Raji (cell line): ENCODE data around the gene PKM.

Experiments
- POLR2A ChIP-seq: IDR thresholded peaks from 2 replicates; pipeline ENCODE4 v1.6.1; 2011; ENCODE audit warnings: low read depth, low read length, control low read depth; ENCODE audit not compliant: insufficient read depth

The PKM gene

DNA sequence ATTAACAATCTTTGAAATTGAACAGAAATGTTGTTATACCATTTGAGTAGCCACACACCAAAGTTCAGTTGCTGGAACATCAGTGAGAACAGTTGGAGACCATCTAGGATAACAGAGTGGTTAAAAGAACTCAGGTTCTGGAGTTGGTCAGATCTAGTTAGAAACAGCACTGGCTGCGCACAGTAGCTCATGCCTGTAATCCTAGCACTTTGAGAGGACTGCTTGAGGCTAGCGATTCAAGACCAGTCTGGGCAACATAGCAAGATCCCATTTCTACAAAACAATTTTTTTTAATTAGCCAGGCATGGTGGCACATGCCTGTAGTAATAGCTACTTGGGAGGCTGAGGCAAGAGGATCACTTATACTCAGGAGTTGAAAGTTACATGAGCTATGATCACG, 7.6 kb upstream of the PKM start:
- no peak for TF ChIP-seq POLR2A

GRCh38 chr15:72237853-72238224, 6.8 kb upstream of the PKM start:
- TF ChIP-seq POLR2A: no peak

- TF ChIP-seq POLR2A: no peak
Observed at GRCh38 chr15:72237029-72237852, 6.3 kb upstream of the PKM start.

DNA sequence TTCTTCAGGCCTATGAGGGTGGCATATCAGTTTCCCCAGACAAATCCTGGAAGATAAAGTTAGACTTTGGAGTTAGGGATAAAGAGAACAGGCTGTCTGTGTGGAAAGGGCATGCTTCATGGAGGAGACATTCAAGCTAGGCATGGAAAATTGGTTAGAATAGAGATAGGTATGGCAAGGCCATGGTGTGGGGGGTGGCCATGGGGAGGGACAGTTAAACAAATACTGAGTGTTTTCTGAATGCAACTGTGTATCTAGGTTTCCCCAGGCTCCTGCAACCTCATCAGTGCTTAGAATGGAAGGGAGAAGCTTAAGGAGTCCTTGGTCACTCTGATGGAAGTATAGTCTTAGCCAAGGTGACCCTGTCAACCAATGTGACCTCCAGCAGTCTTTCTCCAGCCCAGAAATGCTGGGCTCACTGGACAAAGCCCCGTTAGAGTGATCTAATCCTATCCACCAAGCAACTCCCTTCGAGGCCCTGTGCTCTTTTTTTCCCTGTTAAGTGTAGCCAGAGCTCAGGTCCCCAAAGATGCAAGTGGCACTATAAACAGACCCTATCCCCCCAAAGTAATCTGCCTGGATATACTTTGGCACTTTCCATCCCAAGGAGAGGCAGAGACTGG, 5.5 kb upstream of the PKM start:
- TF ChIP-seq POLR2A: no peak

GRCh38 chr15:72235298-72235697, 4.3 kb upstream of the PKM start:
- no peak for TF ChIP-seq POLR2A

GRCh38 chr15:72233769-72234168, 2.8 kb upstream of the PKM start:
- no peak for TF ChIP-seq POLR2A

- no peak for TF ChIP-seq POLR2A
Observed at GRCh38 chr15:72231833-72232478, 966 bp upstream of the PKM start.

DNA sequence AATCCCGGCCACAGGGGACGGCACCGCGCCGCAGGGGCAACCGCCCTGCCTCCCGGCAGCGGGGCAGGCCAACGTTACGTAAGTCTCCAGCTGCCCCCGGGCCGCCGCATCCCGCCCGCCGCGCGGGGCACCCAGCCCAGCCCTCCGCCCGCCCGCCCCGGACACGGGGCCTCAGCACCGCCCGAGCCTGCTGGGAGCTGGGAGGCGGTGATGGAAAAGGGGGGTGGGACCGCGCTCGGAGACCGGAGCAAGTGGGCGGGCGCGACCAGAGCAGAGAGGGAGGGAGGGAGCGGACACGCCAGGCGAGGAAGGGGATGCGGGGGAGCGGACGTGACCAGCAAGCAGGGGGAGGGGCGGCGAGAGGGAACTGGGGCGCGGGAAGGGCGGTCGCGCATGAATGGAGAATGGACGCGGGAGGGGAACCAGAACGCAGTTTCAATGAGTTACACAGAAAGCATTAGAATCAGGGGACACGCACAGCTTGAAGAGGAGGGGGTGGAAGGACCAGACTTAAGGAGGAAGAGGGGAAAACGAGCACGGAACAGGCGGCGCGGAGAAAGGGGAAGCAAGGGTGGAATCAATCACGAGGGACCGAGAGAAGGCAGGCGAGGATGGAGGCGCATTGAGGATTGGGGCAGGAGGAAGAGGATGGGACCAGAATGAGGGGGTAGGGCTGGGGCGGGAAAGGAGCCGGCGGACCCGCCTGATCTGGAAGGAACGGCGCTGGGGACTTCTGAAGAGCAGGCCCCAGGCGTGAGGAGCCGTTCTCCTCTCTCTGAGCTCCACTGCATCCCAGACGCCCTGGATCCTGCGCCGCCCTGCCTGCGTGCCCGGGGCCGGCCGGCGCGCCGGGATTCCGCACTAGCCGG, 559 bp downstream of the PKM start:
- no peak for TF ChIP-seq POLR2A

DNA sequence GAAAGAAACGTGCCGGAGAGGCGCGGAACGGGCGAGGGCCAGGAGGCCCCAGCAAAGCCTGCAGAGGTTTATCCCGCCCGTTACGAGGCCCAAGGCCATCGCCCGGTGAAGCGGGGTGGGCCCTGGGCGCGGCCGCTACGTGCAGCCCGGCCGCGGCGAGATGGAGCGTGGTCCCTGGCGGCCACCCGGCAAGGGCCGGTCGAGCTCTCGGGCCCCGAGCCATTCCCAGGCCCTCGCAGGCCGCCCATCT, 1.1 kb downstream of the PKM start:
- TF ChIP-seq POLR2A: no peak

- TF ChIP-seq POLR2A: peak; percentile 39; the same call in 1 of the 2 replicates
Observed at GRCh38 chr15:72229076-72229946, 1.7 kb downstream of the PKM start.

DNA sequence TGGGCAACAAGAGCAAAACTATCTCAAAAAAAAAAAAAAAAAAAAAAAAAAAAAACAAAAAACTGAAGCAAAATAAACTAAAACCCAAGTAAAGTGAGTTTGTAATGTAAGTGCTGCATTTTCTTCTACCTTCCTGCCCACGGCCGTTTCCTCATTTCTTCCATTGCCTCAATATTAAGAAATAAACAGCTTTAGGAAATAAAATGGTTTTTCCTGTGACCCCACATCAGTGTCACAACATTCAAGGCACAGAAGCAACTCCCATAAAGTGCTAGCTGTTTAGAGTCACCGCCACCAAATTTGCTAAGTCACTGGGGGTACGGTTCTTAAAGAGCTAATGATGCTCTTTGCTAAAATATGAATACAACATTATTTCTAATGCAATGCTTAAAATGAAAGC, 3.3 kb downstream of the PKM start:
- TF ChIP-seq POLR2A: no peak

DNA sequence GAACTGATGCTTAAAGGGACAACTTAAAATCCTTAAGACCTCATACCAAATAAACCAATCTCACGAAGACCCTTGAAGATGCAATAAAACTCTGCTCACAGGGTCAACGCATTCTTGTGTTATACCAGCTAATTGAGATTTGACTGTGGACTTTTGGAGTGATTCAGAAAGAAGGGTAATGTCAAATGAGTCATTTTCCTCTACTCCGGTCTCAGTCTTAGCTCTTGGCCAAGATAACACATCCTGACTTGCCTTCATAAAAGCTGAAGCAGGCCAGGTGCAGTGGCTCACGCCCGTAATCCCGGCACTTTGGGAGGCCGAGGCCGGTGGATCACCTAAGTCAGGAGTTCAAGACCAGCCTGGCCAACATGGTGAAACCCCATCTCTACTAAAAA, 3.8 kb downstream of the PKM start:
- no peak for TF ChIP-seq POLR2A

DNA sequence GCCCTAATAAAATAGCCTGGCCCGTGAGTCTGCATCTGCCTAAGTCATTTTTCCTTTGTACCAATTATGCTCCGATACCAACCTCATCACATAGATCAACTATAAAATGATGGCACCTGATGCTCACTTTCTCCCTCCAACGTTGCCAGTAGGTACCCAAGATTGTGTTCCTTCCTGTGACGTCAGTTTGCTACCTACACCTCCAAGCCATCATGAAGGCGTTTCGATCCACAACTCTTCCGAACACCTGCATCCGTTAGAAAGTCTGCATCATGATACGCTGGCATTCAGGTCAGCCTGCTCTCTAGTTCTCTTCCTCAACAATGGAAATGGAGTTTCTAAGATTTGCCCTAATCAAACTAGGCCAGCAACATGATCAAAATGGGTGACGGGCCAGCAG, 7.7 kb downstream of the PKM start:
- TF ChIP-seq POLR2A: no peak

DNA sequence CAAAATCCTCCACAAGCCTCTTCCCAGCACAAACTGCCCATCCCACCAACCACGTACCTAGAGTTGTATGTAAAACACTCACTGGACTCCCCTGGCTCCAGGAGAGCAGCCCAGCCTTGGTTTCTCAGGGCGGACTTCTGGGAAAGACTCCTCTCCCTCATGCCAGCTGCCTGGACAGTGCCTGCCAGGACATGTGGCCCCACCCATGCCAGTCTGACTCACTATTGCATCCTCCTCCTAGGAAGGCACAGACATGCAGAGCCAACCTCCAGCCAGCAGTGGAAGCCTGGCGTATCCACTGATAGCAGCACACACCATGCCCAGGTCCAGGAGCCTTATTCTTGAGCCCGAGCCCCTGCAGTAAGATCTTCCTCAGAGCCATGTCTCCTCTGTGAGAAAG, 8.6 kb downstream of the PKM start:
- TF ChIP-seq POLR2A: no peak

DNA sequence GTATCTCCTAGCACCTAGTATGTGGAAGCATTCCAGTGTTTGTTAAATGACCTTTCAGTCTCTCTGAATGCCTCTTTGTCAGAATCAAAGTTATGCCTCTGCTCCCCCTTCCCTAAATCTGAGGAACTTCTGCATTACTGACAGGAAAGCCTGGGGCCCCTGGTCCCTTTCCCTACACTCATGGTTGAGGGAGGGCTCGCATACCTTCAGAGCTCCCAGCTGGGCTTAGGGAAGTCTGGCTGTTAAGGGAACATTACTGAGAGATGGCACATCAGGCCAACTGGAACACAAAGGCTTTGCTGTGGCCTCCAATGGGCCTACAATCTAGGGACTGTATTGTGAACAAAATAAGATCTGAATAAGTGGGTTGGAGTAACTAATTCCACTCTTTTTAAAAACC, 10.3 kb downstream of the PKM start:
- TF ChIP-seq POLR2A: no peak
